ENCODE results near the gene CCDC197. TPM values are rescaled to one million over a fixed set of nuclear protein-coding genes. Genes with fewer than 3 reads are reported as not detected.

CCDC197 gene
- polyA plus RNA-seq, 1 experiment: not detected

- no peaks in the 10 kb centered on the region; the same call in 1 of the 2 replicates for H3K9me3 ChIP-seq (ENCODE audit: control insufficient read depth, insufficient read depth, low read length)
- H3K4me3 ChIP-seq (ENCODE audit: low read depth, low read length): no peak overlapping the region
- ChIA-PET CTCF (interaction anchor here (1.3 to 4.9 kb wide), 2 partner anchors 50 to 53 kb away, joined by 3 to 35 read pairs; no protein-coding TSS in a partner anchor), POLR2A (no interaction called here)
- DNase-seq (ENCODE audit: low read depth, low spot score): no peak
- peaks cover 3% of the 10 kb centered on the region for H3K27me3 ChIP-seq (ENCODE audit: control insufficient read depth, insufficient read depth, low read length)
- H3K27ac ChIP-seq (ENCODE audit: low read depth, low read length): no peak overlapping the region
- TF ChIP-seq, protein P1, sequence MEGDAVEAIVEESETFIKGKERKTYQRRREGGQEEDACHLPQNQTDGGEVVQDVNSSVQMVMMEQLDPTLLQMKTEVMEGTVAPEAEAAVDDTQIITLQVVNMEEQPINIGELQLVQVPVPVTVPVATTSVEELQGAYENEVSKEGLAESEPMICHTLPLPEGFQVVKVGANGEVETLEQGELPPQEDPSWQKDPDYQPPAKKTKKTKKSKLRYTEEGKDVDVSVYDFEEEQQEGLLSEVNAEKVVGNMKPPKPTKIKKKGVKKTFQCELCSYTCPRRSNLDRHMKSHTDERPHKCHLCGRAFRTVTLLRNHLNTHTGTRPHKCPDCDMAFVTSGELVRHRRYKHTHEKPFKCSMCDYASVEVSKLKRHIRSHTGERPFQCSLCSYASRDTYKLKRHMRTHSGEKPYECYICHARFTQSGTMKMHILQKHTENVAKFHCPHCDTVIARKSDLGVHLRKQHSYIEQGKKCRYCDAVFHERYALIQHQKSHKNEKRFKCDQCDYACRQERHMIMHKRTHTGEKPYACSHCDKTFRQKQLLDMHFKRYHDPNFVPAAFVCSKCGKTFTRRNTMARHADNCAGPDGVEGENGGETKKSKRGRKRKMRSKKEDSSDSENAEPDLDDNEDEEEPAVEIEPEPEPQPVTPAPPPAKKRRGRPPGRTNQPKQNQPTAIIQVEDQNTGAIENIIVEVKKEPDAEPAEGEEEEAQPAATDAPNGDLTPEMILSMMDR (IDR thresholded peaks at IDR 0.05; ENCODE audit: low read depth, low read length): no peak
Measured at GRCh38 chr14:93989939-93990338, 7.2 kb upstream of the CCDC197 start.

DNA sequence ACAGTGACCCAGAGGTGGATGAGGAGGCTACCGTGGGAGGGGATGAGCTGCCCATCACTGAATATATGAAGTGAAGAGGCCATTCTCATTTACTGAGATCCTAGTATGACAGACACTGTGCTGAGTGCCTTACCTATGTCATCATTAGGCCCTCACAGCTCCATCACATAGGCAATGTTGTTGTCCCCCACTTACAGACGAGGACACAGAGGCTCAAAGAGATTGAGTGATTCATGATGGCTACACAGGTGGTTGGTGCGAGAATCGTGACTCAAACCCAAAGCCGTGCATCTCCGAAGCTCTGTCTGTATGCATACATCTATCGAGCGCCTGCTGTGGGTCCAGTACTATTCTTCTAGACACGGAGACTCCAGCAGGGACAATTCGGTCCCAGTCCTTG lies 5.9 kb upstream of the CCDC197 start:
- Histone ChIP-seq H3K9me3 (ENCODE audit: control insufficient read depth, insufficient read depth, low read length) (no peaks in the 10 kb centered on the region; the same call in 1 of the 2 replicates), H3K27ac (ENCODE audit: low read depth, low read length) (no peak overlapping the region), H3K4me3 (ENCODE audit: low read depth, low read length) (no peak overlapping the region), H3K27me3 (ENCODE audit: control insufficient read depth, insufficient read depth, low read length) (peaks cover 3% of the 10 kb centered on the region)
- TF ChIP-seq, protein P1 (IDR thresholded peaks at IDR 0.05; ENCODE audit: low read depth, low read length): no peak
- DNase-seq (ENCODE audit: low read depth, low spot score): no peak
- CTCF ChIA-PET: interaction anchor here (0.9 to 4.9 kb wide), 5 partner anchors 13 to 145 kb away, joined by 3 to 35 read pairs (median 5); no protein-coding TSS in a partner anchor
- POLR2A ChIA-PET: interaction anchor here (0.7 kb wide), 1 partner anchor 15 kb away, joined by 3 read pairs; the partner anchor contains the start of gene ASB2

GRCh38 chr14:93991649-93992048 lies 5.5 kb upstream of the CCDC197 start:
- no peak for DNase-seq (ENCODE audit: low read depth, low spot score)
- CTCF ChIA-PET: interaction anchor here (0.9 to 4.9 kb wide), 4 partner anchors 12 to 145 kb away, joined by 3 to 35 read pairs (median 5); no protein-coding TSS in a partner anchor
- TF ChIP-seq, protein P1 (IDR thresholded peaks at IDR 0.05; ENCODE audit: low read depth, low read length): no peak
- POLR2A ChIA-PET: no interaction called here
- no peak overlapping the region for H3K27ac ChIP-seq (ENCODE audit: low read depth, low read length)
- H3K27me3 ChIP-seq (ENCODE audit: control insufficient read depth, insufficient read depth, low read length): peaks cover 3% of the 10 kb centered on the region
- no peaks in the 10 kb centered on the region; the same call in 1 of the 2 replicates for H3K9me3 ChIP-seq (ENCODE audit: control insufficient read depth, insufficient read depth, low read length)
- no peak overlapping the region for H3K4me3 ChIP-seq (ENCODE audit: low read depth, low read length)

- Histone ChIP-seq H3K9me3 (ENCODE audit: control insufficient read depth, insufficient read depth, low read length) (no peaks in the 10 kb centered on the region), H3K4me3 (ENCODE audit: low read depth, low read length) (no peak overlapping the region), H3K27me3 (ENCODE audit: control insufficient read depth, insufficient read depth, low read length) (peaks cover 3% of the 10 kb centered on the region), H3K27ac (ENCODE audit: low read depth, low read length) (no peak overlapping the region)
- ChIA-PET CTCF (interaction anchor here (4.9 kb wide), 1 partner anchor 53 kb away, joined by 35 read pairs; no protein-coding TSS in a partner anchor), POLR2A (interaction anchor here (0.5 kb wide), 1 partner anchor 181 kb away, joined by 6 read pairs; no protein-coding TSS in a partner anchor)
- TF ChIP-seq, protein P1 (IDR thresholded peaks at IDR 0.05; ENCODE audit: low read depth, low read length): no peak
- DNase-seq (ENCODE audit: low read depth, low spot score): no peak
Measured at GRCh38 chr14:93993382-93993781, 3.7 kb upstream of the CCDC197 start.

DNA sequence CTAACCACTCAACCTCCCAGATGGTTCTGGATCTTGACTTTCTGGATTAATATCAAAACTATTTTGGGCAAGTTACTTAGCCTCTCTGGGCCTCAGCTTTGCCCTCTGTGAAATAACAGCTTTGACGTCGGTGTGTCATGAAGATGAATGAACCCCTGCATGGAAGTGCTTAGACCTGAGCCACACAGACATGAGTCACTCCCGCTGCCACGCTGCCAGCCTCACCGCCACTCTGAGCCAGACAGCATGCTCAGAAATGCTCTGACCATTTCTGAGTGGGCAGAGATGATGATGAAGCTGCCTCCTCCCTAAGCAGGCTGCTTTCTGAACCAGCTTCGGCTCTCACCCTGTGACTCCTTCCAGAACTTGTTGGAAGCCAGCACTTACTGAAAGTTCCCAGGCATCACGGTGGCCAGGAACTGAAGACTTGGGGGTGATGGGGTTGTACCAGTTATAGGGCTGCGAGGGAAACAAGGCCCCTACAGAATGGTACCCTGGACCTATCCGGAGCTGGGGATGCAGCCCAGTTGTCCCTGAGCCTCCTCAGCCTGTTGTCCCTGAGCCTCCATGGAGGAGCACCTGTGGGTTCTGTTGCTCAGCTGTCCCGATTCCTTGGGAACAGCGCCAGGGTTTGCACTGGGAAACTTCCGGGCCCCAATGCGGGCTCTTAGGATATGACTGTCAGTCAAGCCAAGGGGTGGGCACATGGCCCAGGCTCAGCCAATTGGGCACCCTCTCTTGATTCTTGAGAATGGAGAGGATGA lies 2.0 kb upstream of the CCDC197 start:
- TF ChIP-seq, protein P1 (IDR thresholded peaks at IDR 0.05; ENCODE audit: low read depth, low read length): no peak
- ChIA-PET POLR2A (no interaction called here), CTCF (interaction anchor here (1.0 to 11.2 kb wide), 3 partner anchors 55 to 102 kb away, joined by 3 to 270 read pairs (median 35); no protein-coding TSS in a partner anchor)
- Histone ChIP-seq H3K27ac (ENCODE audit: low read depth, low read length) (peak overlapping the region; percentile 61), H3K27me3 (ENCODE audit: control insufficient read depth, insufficient read depth, low read length) (peaks cover 5% of the 10 kb centered on the region), H3K9me3 (ENCODE audit: control insufficient read depth, insufficient read depth, low read length) (no peaks in the 10 kb centered on the region), H3K4me3 (ENCODE audit: low read depth, low read length) (no peak overlapping the region)
- peak; percentile 21 for DNase-seq (ENCODE audit: low read depth, low spot score)
